HepG2 (cell line): ENCODE results near the gene CABP4. TPM values are rescaled to one million over a fixed set of nuclear protein-coding genes. Genes with fewer than 3 reads are reported as not detected.

Experiments
- BHLHE40 ChIP-seq: IDR thresholded peaks from 2 replicates; pipeline ENCODE4 v1.6.1; 2011; ENCODE audit warnings: low read length, improper control_type of control experiment
- BRD4 ChIP-seq: sonication (generic); formaldehyde crosslinking; IDR thresholded peaks from 2 replicates; pipeline ENCODE4 v1.4.0; 2020; ENCODE audit warnings: missing genetic modification reagents
- DPF2 ChIP-seq: sonication (generic); formaldehyde crosslinking; IDR thresholded peaks from 2 replicates; pipeline ENCODE4 v1.4.0; 2020; ENCODE audit warnings: mild to moderate bottlenecking, low read depth, missing genetic modification reagents, borderline replicate concordance
- DRAP1 ChIP-seq: IDR thresholded peaks from 2 replicates; pipeline ENCODE4 v1.6.1; 2016; ENCODE audit warnings: missing genetic modification reagents, missing compliant biosample characterization
- GZF1 ChIP-seq: sonication (generic); formaldehyde crosslinking; IDR thresholded peaks from 2 replicates; pipeline ENCODE4 v1.5.1; 2020; ENCODE audit warnings: mild to moderate bottlenecking, missing genetic modification reagents
- MLLT10 ChIP-seq: sonication (generic); formaldehyde crosslinking; IDR thresholded peaks from 2 replicates; pipeline ENCODE4 v1.4.0; 2020; ENCODE audit warnings: missing genetic modification reagents
- MXD3 ChIP-seq: IDR thresholded peaks from 2 replicates; pipeline ENCODE4 v1.6.1; 2016; ENCODE audit warnings: mild to moderate bottlenecking, missing biosample characterization, missing genetic modification reagents
- MYC ChIP-seq: sonication (generic); formaldehyde crosslinking; IDR thresholded peaks from 2 replicates; pipeline ENCODE4 v1.9.0; 2021; ENCODE audit warnings: missing genetic modification reagents, borderline replicate concordance
- NAIF1 ChIP-seq: sonication (generic); formaldehyde crosslinking; IDR thresholded peaks from 2 replicates; pipeline ENCODE4 v1.5.0; 2020; ENCODE audit warnings: mild to moderate bottlenecking, missing genetic modification reagents, borderline replicate concordance
- PAXIP1 ChIP-seq: sonication (generic); formaldehyde crosslinking; conservative IDR thresholded peaks from 2 replicates; pipeline ENCODE4 v1.4.0; 2020; ENCODE audit warnings: mild to moderate bottlenecking, missing genetic modification reagents, moderate library complexity
- PRDM10 ChIP-seq: sonication (generic); formaldehyde crosslinking; IDR thresholded peaks from 2 replicates; pipeline ENCODE4 v1.4.0; 2020; ENCODE audit warnings: low read depth, missing genetic modification reagents
- SMAD1 ChIP-seq: sonication (generic); formaldehyde crosslinking; IDR thresholded peaks from 2 replicates; pipeline ENCODE4 v1.4.0; 2020; ENCODE audit warnings: missing genetic modification reagents, low read depth, mild to moderate bottlenecking, borderline replicate concordance
- TCF12 ChIP-seq, 2 experiments: fragments of 450-650 bp in 1 of 2; sonication (generic) in 1 of 2; formaldehyde crosslinking in 1 of 2; IDR thresholded peaks; 2 replicates each; pipeline versions ENCODE4 v1.6.1 to v1.8.0; 2017 to 2022; ENCODE audit warnings: antibody characterized with exemption in 1 of 2, mild to moderate bottlenecking in 1 of 2, missing genetic modification reagents in 1 of 2, moderate library complexity in 1 of 2
- TOPORS ChIP-seq: sonication (generic); formaldehyde crosslinking; IDR thresholded peaks from 2 replicates; pipeline ENCODE4 v1.8.0; 2023; ENCODE audit warnings: mild to moderate bottlenecking, missing genetic modification reagents
- ZFP36 ChIP-seq: fragments of 150-350 bp; IDR thresholded peaks from 2 replicates; pipeline ENCODE4 v1.6.1; 2018; ENCODE audit warnings: borderline replicate concordance, low read length, low read depth; ENCODE audit not compliant: partially characterized antibody
- ZFP82 ChIP-seq: sonication (generic); formaldehyde crosslinking; IDR thresholded peaks from 2 replicates; pipeline ENCODE4 v1.5.1; 2020; ENCODE audit warnings: mild to moderate bottlenecking, missing genetic modification reagents, borderline replicate concordance
- ZNF460 ChIP-seq: sonication (generic); formaldehyde crosslinking; IDR thresholded peaks from 2 replicates; pipeline ENCODE4 v1.5.1; 2020; ENCODE audit warnings: missing genetic modification reagents, mild to moderate bottlenecking, borderline replicate concordance
- ZNF552 ChIP-seq: sonication (generic); formaldehyde crosslinking; IDR thresholded peaks from 2 replicates; pipeline ENCODE4 v1.9.0; 2022; ENCODE audit warnings: missing genetic modification reagents, mild to moderate bottlenecking, borderline replicate concordance
- ZSCAN25 ChIP-seq: sonication (generic); formaldehyde crosslinking; IDR thresholded peaks from 2 replicates; pipeline ENCODE4 v1.8.0; 2022; ENCODE audit warnings: mild to moderate bottlenecking, missing genetic modification reagents
- ZSCAN9 ChIP-seq: IDR thresholded peaks from 2 replicates; pipeline ENCODE4 v1.6.1; 2016; ENCODE audit warnings: borderline replicate concordance
- polyA plus RNA-seq, 8 experiments: library from polyadenylated mRNA; depleted of rRNA in 3 of 8; stranded (reverse) in 7 of 8; unstranded in 1 of 8; fragments of >200 nt; fragmentation: Illumina TruSeq in 4 of 8; extraction: Trizol in 4 of 8; gene quantifications; 2 replicates each; pipeline versions ENCODE4 v1.2.1 to v1.2.3, GENCODE V29; 2011 to 2016; ENCODE audit warnings: low read depth in 4 of 8, missing spikeins in 1 of 8, mixed read lengths in 1 of 8; ENCODE audit not compliant: insufficient read depth in 1 of 8
- total RNA-seq, 5 experiments: library from RNA; depleted of rRNA; stranded (reverse); fragments of >200 nt; fragmentation: Illumina TruSeq; extraction: Trizol; gene quantifications; 2 replicates each; pipeline ENCODE4 v1.2.3, GENCODE V29; 2016; ENCODE audit warnings: low read depth in 1 of 5

Gene CABP4
- total and polyA plus RNA-seq, 2 of the 13 experiments (the other 11 are each of a cell fraction or from before 2014, with no cell fraction given): not detected

GRCh38 chr11:67464411-67465188, 9.4 kb downstream of the CABP4 start (continued):
- 0 out of 2 replicates have a peak, but pooled peaks have one; percentile 39 for TF ChIP-seq SMAD1 (CRISPR knock-in tag)
- no peak; the same call in 1 of the 2 replicates for TF ChIP-seq ZNF552 (CRISPR knock-in tag)
- TF ChIP-seq PAXIP1 (CRISPR knock-in tag): peak; percentile 22; the same call in 1 of the 2 replicates
- 0 out of 2 replicates have a peak, but pooled peaks have one; percentile 7 for TF ChIP-seq MXD3 (CRISPR knock-in tag)
- TF ChIP-seq ZFP36: no peak
- TF ChIP-seq ZNF460 (CRISPR knock-in tag): no peak
- peak; percentile 72; the same call in 1 of the 2 replicates for TF ChIP-seq ZFP82 (CRISPR knock-in tag)
- no peak for TF ChIP-seq DPF2
- TF ChIP-seq PRDM10 (CRISPR knock-in tag): no peak
- TF ChIP-seq ZSCAN9 (CRISPR knock-in tag): no peak
- no peak for TF ChIP-seq TOPORS
- TF ChIP-seq MYC (CRISPR knock-in tag): peak; percentile 59; the same call in 1 of the 2 replicates
- TF ChIP-seq MLLT10 (CRISPR knock-in tag): no peak
- TF ChIP-seq DRAP1 (CRISPR knock-in tag): peak; percentile 67
- TF ChIP-seq TCF12 (IDR thresholded peaks at IDR 0.05): no peak
- no peak for TF ChIP-seq TCF12 (CRISPR knock-in tag; IDR thresholded peaks at IDR 0.05)
- TF ChIP-seq BRD4 (CRISPR knock-in tag): 0 out of 2 replicates have a peak, but pooled peaks have one; percentile 65
- no peak for TF ChIP-seq NAIF1
- TF ChIP-seq ZSCAN25: no peak; the same call in 1 of the 2 replicates
- no peak for TF ChIP-seq GZF1 (CRISPR knock-in tag)
- TF ChIP-seq BHLHE40: peak; percentile 72
